ENCODE measurements around the gene BCL2.

- TF ChIP-seq CTCF (IDR thresholded peaks at IDR 0.05) (no peak), POLR2A (IDR thresholded peaks at IDR 0.05) (no peak), POLR2AphosphoS5 (IDR thresholded peaks at IDR 0.05) (no peak)
Observed at GRCh38 chr18:63189817-63190216, 129.8 kb downstream of the BCL2 start.
